Activated naive CD8-positive, alpha-beta T cell treated with anti-CD3 and anti-CD28 coated beads, Interleukin-2, amount 50 U/mL, for 24 hours (primary cell): Measurements from ENCODE around the gene METAP2.

ENCODE experiments used
- ATAC-seq: fragments of 150-1000 bp; cut with Tn5 transposase; one replicate; pipeline ENCODE4 v1.10.0; 2021
- DNase-seq: peaks from one replicate; pipeline ENCODE4 v3.0.0; 2021
- H3K27ac Mint-ChIP-seq: one replicate; pipeline ENCODE4 v1.8.0; 2021; ENCODE audit warnings: mild to moderate bottlenecking, mixed read lengths
- H3K27me3 Mint-ChIP-seq: one replicate; pipeline ENCODE4 v1.8.0; 2021; ENCODE audit warnings: mixed read lengths
- H3K36me3 Mint-ChIP-seq: one replicate; pipeline ENCODE4 v1.8.0; 2021; ENCODE audit warnings: low read depth, mixed read lengths
- H3K4me1 Mint-ChIP-seq: one replicate; pipeline ENCODE4 v1.8.0; 2021; ENCODE audit warnings: mixed read lengths
- H3K4me3 Mint-ChIP-seq: one replicate; pipeline ENCODE4 v1.8.0; 2021; ENCODE audit warnings: mild to moderate bottlenecking, moderate library complexity, mixed read lengths
- H3K9me3 Mint-ChIP-seq: one replicate; pipeline ENCODE4 v1.8.0; 2021; ENCODE audit warnings: mixed read lengths

METAP2 gene

GRCh38 chr12:95513599-95513998 is 39.6 kb downstream of the METAP2 start:
- DNase-seq = no peak
- Mint-ChIP-seq H3K4me1 (peaks cover 1% of the 10 kb centered on the region), H3K9me3 (no peaks in the 10 kb centered on the region), H3K27ac (no peak overlapping the region), H3K27me3 (no peaks in the 10 kb centered on the region), H3K4me3 (no peak overlapping the region), H3K36me3 (peaks cover 53% of the 10 kb centered on the region)
- ATAC-seq = no peak

- H3K4me1 Mint-ChIP-seq = no peaks in the 10 kb centered on the region
- DNase-seq (no peak), ATAC-seq (no peak)
- H3K27ac Mint-ChIP-seq = no peak overlapping the region
- H3K9me3 Mint-ChIP-seq = no peaks in the 10 kb centered on the region
- H3K27me3 Mint-ChIP-seq = no peaks in the 10 kb centered on the region
- peaks cover 49% of the 10 kb centered on the region for H3K36me3 Mint-ChIP-seq
- no peak overlapping the region for H3K4me3 Mint-ChIP-seq
Observed at GRCh38 chr12:95515197-95515596, 41.2 kb downstream of the METAP2 start.

- H3K27ac Mint-ChIP-seq = no peak overlapping the region
- H3K4me3 Mint-ChIP-seq = no peak overlapping the region
- no peaks in the 10 kb centered on the region for H3K9me3 Mint-ChIP-seq
- peaks cover 44% of the 10 kb centered on the region for H3K36me3 Mint-ChIP-seq
- ATAC-seq (no peak), DNase-seq (no peak)
- H3K27me3 Mint-ChIP-seq = no peaks in the 10 kb centered on the region
- no peaks in the 10 kb centered on the region for H3K4me1 Mint-ChIP-seq
Observed at GRCh38 chr12:95516757-95517156, 42.8 kb downstream of the METAP2 start.

GRCh38 chr12:95517246-95517645 is 43.3 kb downstream of the METAP2 start:
- H3K9me3 Mint-ChIP-seq = no peaks in the 10 kb centered on the region
- peaks cover 43% of the 10 kb centered on the region for H3K36me3 Mint-ChIP-seq
- H3K4me3 Mint-ChIP-seq = no peak overlapping the region

GRCh38 chr12:95518944-95519343 is 45.0 kb downstream of the METAP2 start:
- no peak for DNase-seq
- H3K27me3 Mint-ChIP-seq = no peaks in the 10 kb centered on the region
- peaks cover 30% of the 10 kb centered on the region for H3K36me3 Mint-ChIP-seq
- no peak overlapping the region for H3K4me3 Mint-ChIP-seq
- H3K9me3 Mint-ChIP-seq = no peaks in the 10 kb centered on the region
- no peaks in the 10 kb centered on the region for H3K4me1 Mint-ChIP-seq
- ATAC-seq = no peak
- no peak overlapping the region for H3K27ac Mint-ChIP-seq

More at GRCh38 chr12:95517246-95517645, 43.3 kb downstream of the METAP2 start:
- no peaks in the 10 kb centered on the region for H3K27me3 Mint-ChIP-seq
- no peaks in the 10 kb centered on the region for H3K4me1 Mint-ChIP-seq
- no peak for DNase-seq
- ATAC-seq = no peak
- H3K27ac Mint-ChIP-seq = no peak overlapping the region

- DNase-seq (no peak), ATAC-seq (no peak)
- no peak overlapping the region for H3K4me3 Mint-ChIP-seq
- H3K4me1 Mint-ChIP-seq = no peaks in the 10 kb centered on the region
- no peaks in the 10 kb centered on the region for H3K9me3 Mint-ChIP-seq
- no peaks in the 10 kb centered on the region for H3K27me3 Mint-ChIP-seq
- H3K36me3 Mint-ChIP-seq = peaks cover 16% of the 10 kb centered on the region
- no peak overlapping the region for H3K27ac Mint-ChIP-seq
Observed at GRCh38 chr12:95520816-95521215, 46.9 kb downstream of the METAP2 start.

- ATAC-seq = no peak
- DNase-seq = no peak
- Mint-ChIP-seq H3K4me1 (no peaks in the 10 kb centered on the region), H3K9me3 (no peaks in the 10 kb centered on the region), H3K36me3 (peaks cover 12% of the 10 kb centered on the region), H3K27me3 (no peaks in the 10 kb centered on the region), H3K27ac (no peak overlapping the region), H3K4me3 (no peak overlapping the region)
Observed at GRCh38 chr12:95522692-95523091, 48.7 kb downstream of the METAP2 start.

GRCh38 chr12:95528431-95528830 is 54.5 kb downstream of the METAP2 start:
- ATAC-seq = no peak
- H3K36me3 Mint-ChIP-seq = peaks cover 8% of the 10 kb centered on the region

GRCh38 chr12:95529693-95530225 is 55.8 kb downstream of the METAP2 start:
- H3K27ac Mint-ChIP-seq = no peak overlapping the region
- H3K36me3 Mint-ChIP-seq = peaks cover 11% of the 10 kb centered on the region
- H3K9me3 Mint-ChIP-seq = no peaks in the 10 kb centered on the region
- peaks cover 18% of the 10 kb centered on the region for H3K4me1 Mint-ChIP-seq
- H3K4me3 Mint-ChIP-seq = no peak overlapping the region
- H3K27me3 Mint-ChIP-seq = no peaks in the 10 kb centered on the region
- DNase-seq (no peak), ATAC-seq (no peak)

More at GRCh38 chr12:95528431-95528830, 54.5 kb downstream of the METAP2 start:
- Mint-ChIP-seq H3K27ac (no peak overlapping the region), H3K4me3 (no peak overlapping the region), H3K27me3 (no peaks in the 10 kb centered on the region), H3K9me3 (no peaks in the 10 kb centered on the region), H3K4me1 (peaks cover 13% of the 10 kb centered on the region)
- DNase-seq = no peak

- Mint-ChIP-seq H3K36me3 (peaks cover 11% of the 10 kb centered on the region), H3K27me3 (no peaks in the 10 kb centered on the region), H3K27ac (no peak overlapping the region), H3K4me3 (no peak overlapping the region), H3K9me3 (no peaks in the 10 kb centered on the region), H3K4me1 (peaks cover 18% of the 10 kb centered on the region)
- ATAC-seq (peak; percentile 84), DNase-seq (peak; percentile 13)
Observed at GRCh38 chr12:95532851-95533250, 58.9 kb downstream of the METAP2 start.

- ATAC-seq (no peak), DNase-seq (no peak)
- no peak overlapping the region for H3K4me3 Mint-ChIP-seq
- H3K4me1 Mint-ChIP-seq = peaks cover 18% of the 10 kb centered on the region
- no peak overlapping the region for H3K27ac Mint-ChIP-seq
- peaks cover 11% of the 10 kb centered on the region for H3K36me3 Mint-ChIP-seq
- no peaks in the 10 kb centered on the region for H3K9me3 Mint-ChIP-seq
- no peaks in the 10 kb centered on the region for H3K27me3 Mint-ChIP-seq
Observed at GRCh38 chr12:95533985-95534384, 60.0 kb downstream of the METAP2 start.

- Mint-ChIP-seq H3K27ac (no peak overlapping the region), H3K4me1 (peaks cover 9% of the 10 kb centered on the region), H3K36me3 (peaks cover 7% of the 10 kb centered on the region), H3K4me3 (no peak overlapping the region), H3K27me3 (no peaks in the 10 kb centered on the region), H3K9me3 (no peaks in the 10 kb centered on the region)
- no peak for ATAC-seq
- DNase-seq = no peak
Observed at GRCh38 chr12:95538006-95538405, 64.1 kb downstream of the METAP2 start.

- Mint-ChIP-seq H3K36me3 (peaks cover 1% of the 10 kb centered on the region), H3K4me1 (peaks cover 3% of the 10 kb centered on the region), H3K27me3 (no peaks in the 10 kb centered on the region), H3K4me3 (no peak overlapping the region), H3K9me3 (no peaks in the 10 kb centered on the region), H3K27ac (no peak overlapping the region)
- DNase-seq (no peak), ATAC-seq (no peak)
Observed at GRCh38 chr12:95538656-95539055, 64.7 kb downstream of the METAP2 start.

GRCh38 chr12:95541436-95541835 is 67.5 kb downstream of the METAP2 start:
- Mint-ChIP-seq H3K36me3 (no peaks in the 10 kb centered on the region), H3K27ac (no peak overlapping the region), H3K4me1 (peaks cover 16% of the 10 kb centered on the region), H3K27me3 (no peaks in the 10 kb centered on the region), H3K4me3 (no peak overlapping the region), H3K9me3 (no peaks in the 10 kb centered on the region)
- ATAC-seq = no peak
- DNase-seq = no peak

GRCh38 chr12:95543305-95543704 is 69.4 kb downstream of the METAP2 start:
- no peak for ATAC-seq
- Mint-ChIP-seq H3K27ac (no peak overlapping the region), H3K27me3 (no peaks in the 10 kb centered on the region), H3K9me3 (no peaks in the 10 kb centered on the region), H3K4me1 (peaks cover 31% of the 10 kb centered on the region), H3K4me3 (no peak overlapping the region), H3K36me3 (no peaks in the 10 kb centered on the region)
- DNase-seq = no peak

GRCh38 chr12:95544756-95545155 is 70.8 kb downstream of the METAP2 start:
- Mint-ChIP-seq H3K4me1 (peaks cover 38% of the 10 kb centered on the region), H3K4me3 (no peak overlapping the region)

More at GRCh38 chr12:95544756-95545155, 70.8 kb downstream of the METAP2 start:
- Mint-ChIP-seq H3K27ac (no peak overlapping the region), H3K9me3 (peaks cover 7% of the 10 kb centered on the region), H3K27me3 (no peaks in the 10 kb centered on the region), H3K36me3 (peaks cover 7% of the 10 kb centered on the region)
- ATAC-seq (no peak), DNase-seq (no peak)
